HS-27A (cell line): ENCODE results near the gene EHMT1.
"Not testable (repeated sequence)": the region's sequence is repeated elsewhere in the genome, so short reads cannot be mapped to it uniquely, and the experiment has no call there.

Source experiments
- DNase-seq: peaks from one replicate; pipeline ENCODE4 v3.0.0-alpha.2; 2012; ENCODE audit warnings: low read depth, missing footprints

The EHMT1 gene

GRCh38 chr9:137762414-137763061 lies 143.7 kb downstream of the EHMT1 start:
- no peak for DNase-seq

GRCh38 chr9:137763271-137763955 lies 144.6 kb downstream of the EHMT1 start:
- DNase-seq: no peak

GRCh38 chr9:137764171-137764671 lies 145.4 kb downstream of the EHMT1 start:
- no peak for DNase-seq

GRCh38 chr9:137764981-137765380 lies 146.2 kb downstream of the EHMT1 start:
- no peak for DNase-seq

- no peak for DNase-seq
Measured at GRCh38 chr9:137765536-137765935, 146.7 kb downstream of the EHMT1 start.

- no peak for DNase-seq
Measured at GRCh38 chr9:137771580-137771979, 152.8 kb downstream of the EHMT1 start.

- no peak for DNase-seq
Measured at GRCh38 chr9:137772281-137772873, 153.6 kb downstream of the EHMT1 start.

GRCh38 chr9:137774775-137775386 lies 156.1 kb downstream of the EHMT1 start:
- DNase-seq: no peak

GRCh38 chr9:137776306-137776995 lies 157.6 kb downstream of the EHMT1 start:
- DNase-seq: no peak

GRCh38 chr9:137777761-137778160 lies 159.0 kb downstream of the EHMT1 start:
- DNase-seq: no peak

GRCh38 chr9:137778336-137778735 lies 159.5 kb downstream of the EHMT1 start:
- no peak for DNase-seq

GRCh38 chr9:137778914-137779313 lies 160.1 kb downstream of the EHMT1 start:
- DNase-seq: no peak

- DNase-seq: not testable (repeated sequence)
Measured at GRCh38 chr9:137780031-137780430, 161.2 kb downstream of the EHMT1 start.

GRCh38 chr9:137781906-137782585 lies 163.2 kb downstream of the EHMT1 start:
- DNase-seq: no peak

GRCh38 chr9:137783521-137783920 lies 164.7 kb downstream of the EHMT1 start:
- DNase-seq: no peak

- DNase-seq: no peak
Measured at GRCh38 chr9:137784046-137784445, 165.2 kb downstream of the EHMT1 start.

- no peak for DNase-seq
Measured at GRCh38 chr9:137784641-137785513, 166.1 kb downstream of the EHMT1 start.

- DNase-seq: no peak
Measured at GRCh38 chr9:137785704-137786161, 166.9 kb downstream of the EHMT1 start.

GRCh38 chr9:137786511-137786920 lies 167.7 kb downstream of the EHMT1 start:
- DNase-seq: no peak

- no peak for DNase-seq
Measured at GRCh38 chr9:137787381-137787780, 168.6 kb downstream of the EHMT1 start.
